Activated CD4-positive, alpha-beta T cell treated with anti-CD3 and anti-CD28 coated beads, Interleukin-2, Interleukin-6, amounts not matched to agents 100 ng/mL and 50 ng/mL, durations not matched to agents 16 hours and 8 hours (primary cell): Measurements from ENCODE around the gene PWWP2A.

Experiments used
- DNase-seq: peaks from one replicate; pipeline ENCODE4 v3.0.0-alpha.2; 2020

Gene PWWP2A

DNA sequence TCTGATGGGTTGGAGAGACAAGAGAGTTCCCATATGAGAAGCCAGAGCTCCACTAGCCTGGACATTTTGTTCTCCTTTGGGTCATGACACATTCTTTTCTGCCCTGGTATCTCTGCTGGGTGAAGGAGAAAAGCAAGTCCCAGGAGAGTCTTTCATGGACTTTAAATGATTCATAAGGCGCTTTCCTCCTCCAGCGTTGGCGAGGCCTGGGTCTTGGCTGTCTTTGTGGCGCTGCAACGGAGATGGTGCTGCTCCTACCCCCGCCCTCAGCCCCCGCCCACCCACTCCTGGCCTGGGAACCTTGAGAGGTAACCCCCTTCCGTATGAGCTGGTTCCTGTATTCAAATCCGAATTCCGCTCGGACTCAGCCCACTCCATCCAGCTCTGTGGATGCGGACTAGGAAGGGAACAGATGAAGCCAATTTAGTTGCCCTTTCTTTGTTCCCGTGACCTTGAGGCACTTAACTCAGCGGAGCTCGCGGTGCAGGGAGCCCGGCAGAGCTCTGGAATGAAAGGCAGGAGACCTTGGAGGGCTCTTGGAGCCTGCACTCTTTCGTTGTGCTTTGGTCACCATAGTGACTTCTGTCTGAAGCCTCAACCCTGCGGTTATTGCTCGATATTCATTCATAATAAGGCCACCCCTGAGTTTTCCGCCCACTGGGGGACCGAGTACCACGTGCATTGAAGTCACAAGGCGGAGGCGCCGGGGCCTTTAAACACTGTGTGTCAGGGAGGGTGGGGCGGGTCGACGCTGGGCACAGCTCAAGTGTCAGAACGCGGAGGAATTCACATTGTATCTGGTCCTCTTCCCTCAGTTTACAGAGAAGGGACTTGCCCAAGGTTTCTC lies 14.0 kb upstream of the PWWP2A start:
- DNase-seq: no peak

DNA sequence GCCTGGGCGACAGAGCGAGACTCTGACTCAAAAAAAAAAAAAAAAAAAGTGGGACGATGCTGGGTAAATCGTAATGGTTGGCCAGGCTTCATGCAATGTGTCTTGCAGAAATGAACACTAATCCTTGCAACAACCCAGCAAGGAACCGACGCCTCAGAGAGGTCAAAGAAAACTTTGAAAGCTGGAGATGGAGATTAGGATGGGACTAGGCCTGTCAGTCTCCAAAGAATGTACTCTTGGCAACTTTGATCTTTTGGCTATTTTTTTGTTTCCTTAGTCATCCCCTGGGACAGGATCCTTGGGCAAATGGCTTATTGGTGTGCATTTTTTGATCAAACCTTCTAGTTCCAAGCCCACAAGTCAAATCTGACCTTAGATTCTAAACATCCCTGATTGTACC lies 10.6 kb upstream of the PWWP2A start:
- DNase-seq: no peak

DNA sequence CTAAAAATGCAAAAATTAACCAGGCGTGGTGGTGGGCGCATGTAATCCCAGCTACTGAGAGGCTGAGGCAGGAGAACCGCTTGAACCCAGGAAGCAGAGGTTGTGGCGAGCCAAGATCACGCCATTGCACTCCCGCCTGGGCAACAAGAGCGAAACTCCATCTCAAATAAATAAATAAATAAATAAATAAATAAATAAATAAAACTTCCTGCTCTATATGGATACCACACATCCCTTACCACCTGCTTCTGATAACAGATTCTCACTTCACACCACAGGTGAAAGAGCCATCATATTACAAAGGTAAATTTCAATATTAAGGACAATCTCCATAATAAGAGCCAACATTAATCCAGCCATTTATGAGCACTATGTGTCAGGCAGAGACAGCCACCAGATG lies 9.4 kb upstream of the PWWP2A start:
- no peak for DNase-seq

DNA sequence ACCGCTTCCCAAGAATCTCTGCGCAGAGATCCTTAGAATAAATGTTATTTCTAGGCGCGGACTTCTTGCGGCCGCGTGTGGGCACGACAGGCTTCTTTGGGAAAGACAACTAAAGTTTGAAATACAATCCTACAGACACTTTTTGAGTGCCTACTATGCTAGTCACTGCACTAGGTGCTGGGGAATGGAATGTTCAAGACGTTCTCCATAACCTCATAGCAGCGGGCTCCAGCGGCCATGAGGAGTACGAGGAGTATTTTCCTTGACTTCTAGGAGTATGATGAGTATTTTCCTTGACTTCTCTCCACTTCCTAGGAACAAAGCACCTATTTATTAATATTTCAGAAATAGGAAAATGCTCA lies 636 bp upstream of the PWWP2A start:
- no peak for DNase-seq

DNA sequence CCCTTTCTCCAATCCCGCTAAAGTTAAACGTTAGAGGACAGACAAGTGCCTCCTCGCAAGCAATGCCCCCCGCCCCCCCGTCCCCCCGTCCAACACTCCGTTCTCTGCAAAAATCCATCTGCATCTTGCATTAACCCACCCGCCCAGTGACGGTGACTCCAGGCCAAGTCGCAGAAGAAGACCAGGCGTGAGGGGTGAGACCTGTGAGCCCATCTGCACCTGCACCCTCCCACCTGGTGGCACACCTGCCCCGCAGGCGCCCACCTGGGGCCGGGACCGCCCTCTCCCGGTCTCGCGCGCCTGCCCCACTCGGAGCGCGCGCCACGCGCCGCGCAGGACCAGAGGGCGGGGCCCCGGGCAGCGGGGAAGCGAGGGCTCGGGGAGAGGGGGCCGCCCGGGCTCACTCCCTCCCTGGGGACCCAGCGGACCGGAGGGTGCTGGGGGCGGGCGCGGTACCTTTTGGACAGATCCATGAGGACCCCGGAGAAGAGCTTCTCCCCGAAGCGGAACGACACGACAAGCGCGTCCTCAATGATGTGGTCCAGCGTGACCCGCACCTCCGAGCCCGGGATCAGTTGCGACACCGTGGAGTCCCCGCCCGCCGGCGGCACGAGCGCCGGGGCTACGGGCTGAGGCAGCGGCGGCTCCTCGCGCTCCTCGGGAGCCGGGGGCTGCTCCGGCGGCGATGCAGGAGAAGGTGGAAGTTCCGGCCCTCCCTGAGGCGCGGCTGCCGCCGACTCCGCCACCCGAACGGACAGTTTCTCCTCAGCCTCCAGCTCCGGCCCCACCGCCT lies 705 bp downstream of the PWWP2A start:
- DNase-seq: peak; percentile 46

DNA sequence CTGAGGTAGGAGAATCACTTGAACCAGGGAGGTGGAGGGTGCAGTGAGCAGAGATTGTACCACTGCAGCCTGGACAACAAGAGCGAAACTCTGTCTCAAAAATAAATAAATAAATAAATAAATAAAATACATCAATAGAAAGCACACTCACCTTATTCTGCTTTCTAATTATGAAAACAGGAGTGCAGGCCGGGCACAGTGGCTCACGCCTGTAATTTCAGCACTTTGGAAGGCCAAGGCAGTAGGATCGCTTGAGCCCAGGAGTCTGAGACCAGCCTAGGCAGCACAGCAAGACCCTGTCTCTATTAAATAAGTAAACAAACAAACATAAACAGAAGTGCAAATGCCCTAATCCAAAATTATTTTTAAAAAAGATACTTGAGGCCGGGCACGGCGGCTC lies 2.3 kb downstream of the PWWP2A start:
- DNase-seq: no peak

DNA sequence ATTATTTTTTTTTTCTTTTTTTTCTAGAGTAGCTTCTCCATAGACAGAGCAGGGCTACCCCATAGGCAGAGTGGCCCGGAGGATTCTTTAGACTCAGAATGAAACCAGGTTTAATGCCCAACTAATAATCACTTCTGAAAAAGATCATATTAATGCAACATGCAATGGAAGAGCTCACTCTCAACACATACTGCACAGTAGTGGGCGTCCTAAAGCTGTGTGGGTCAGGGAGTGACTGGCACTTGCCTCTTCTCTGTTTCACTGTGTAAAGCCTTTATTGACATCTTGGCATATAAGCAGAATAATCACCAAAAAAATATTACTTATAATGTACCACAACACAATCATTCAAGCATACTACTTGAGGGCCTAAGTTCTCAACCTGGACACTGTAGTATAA lies 11.1 kb downstream of the PWWP2A start:
- DNase-seq: no peak

DNA sequence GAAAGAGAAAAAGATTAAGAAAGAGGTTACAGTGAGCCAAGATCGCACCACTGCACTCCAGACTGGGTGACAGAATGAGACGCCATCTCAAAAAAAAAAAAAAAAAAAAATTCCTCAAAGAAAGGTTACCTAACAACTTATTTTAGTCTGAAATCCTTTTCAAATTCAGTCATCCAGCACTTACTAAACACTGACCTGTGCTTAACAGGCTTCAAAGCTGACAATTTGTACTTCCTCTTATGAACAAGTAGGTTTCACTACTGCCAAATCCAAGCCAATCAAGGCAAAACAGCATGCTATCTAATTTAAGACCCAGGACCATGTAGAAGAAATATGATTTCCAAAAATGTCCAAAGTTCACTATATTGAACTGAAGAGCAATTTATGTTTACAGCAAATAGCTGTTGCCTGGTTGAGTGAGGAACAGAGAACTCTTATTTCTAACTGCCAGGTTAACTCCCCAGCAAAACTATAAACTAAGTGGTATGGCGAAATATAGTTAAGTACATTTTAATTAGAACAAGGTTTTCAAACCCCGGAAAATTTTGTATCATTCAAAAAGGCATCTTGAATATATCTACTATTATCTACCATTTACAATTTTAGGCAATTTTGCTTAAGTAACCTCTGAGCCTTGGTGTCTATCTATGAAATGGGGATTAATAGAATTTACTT lies 13.4 kb downstream of the PWWP2A start:
- DNase-seq: no peak

DNA sequence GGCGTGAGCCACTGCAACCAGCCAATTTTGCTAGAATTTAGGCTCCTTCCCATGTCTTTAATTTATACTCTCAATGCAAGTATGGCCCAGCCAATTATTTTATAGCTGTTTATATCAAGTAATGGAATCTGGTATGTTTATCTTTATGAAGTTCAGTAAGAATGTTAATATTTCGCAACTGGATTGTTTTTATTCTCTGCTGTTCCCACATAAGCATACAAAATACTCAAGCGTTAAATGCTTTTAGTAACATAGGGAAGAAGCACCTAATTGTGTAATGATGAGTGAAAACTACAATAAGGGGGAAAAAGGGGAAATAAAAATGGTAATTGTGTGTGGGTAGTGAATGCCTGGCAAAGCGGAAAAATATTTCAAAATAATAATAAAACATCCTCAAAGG lies 21.3 kb downstream of the PWWP2A start:
- DNase-seq: no peak

DNA sequence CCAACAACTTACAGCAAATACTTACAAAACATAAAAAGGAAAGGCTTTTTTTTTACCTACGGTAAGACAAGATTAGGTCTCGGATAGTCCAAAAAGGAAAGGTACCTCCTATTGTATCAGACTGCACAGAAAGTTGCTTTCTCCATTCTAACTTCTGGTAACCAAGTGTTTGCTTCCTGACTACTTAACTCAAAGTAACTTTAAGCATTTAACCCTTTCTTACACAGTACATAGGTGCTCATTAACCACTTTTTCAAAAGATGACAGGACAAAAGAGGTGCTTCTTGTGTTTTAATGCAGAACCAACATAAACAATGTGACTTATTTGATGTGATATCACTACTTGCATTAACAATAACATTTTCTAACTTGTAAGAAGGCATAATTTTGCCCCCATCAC lies 23.1 kb downstream of the PWWP2A start:
- DNase-seq: no peak

DNA sequence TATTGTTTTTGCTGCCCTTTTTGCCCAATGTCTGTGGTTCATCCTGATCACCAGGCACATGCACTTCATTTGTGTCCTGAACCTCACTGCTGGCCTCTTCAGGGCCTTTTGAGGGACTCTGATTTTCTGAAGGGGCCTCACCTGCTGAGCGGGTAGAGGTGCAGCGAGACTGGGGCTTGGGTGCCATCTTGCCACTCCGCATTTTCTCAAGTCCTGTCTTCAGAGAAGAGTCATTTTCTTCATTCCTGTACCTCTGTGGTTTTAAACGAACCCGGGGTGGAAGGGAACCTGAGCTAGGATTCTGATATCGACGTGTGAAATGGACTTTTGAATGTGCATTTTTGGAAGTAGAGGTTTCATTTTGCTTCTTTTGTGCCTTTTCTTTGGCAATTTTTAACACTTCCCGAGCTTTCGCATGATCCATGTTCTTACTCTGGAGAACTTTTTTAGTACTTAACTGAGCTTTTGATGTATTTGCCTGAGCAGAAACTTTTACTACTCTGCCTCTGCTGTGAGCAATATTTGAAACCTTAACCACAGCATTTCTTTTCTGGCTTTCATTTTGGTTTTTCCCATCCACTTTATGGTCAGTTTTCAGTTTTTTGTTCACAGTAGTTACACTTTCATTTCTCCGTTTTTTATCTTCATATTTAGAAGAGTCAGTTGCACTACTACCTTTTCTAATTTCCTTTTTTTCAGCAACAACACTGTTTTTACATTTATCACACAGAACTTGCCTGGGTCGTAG lies 26.1 kb downstream of the PWWP2A start:
- DNase-seq: peak; percentile 10

DNA sequence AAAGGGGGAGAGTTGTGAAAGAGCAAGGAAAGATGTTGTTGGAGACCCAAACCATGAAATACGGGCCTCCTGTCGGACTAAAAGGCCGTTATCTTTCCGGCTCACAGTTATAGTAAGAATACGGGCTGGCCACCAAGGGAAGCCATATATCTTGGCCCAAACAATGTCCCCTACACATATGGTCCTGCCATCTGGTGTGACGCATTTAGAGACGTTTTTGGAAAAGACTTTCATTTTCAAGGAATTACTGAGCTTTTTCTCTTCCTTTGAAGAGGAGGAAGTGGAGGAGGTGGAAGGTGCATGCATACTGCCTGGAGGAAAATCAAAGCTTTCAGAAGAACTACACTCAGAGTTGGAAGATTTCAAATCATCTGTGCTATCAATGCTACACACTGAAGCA lies 26.7 kb downstream of the PWWP2A start:
- DNase-seq: no peak

DNA sequence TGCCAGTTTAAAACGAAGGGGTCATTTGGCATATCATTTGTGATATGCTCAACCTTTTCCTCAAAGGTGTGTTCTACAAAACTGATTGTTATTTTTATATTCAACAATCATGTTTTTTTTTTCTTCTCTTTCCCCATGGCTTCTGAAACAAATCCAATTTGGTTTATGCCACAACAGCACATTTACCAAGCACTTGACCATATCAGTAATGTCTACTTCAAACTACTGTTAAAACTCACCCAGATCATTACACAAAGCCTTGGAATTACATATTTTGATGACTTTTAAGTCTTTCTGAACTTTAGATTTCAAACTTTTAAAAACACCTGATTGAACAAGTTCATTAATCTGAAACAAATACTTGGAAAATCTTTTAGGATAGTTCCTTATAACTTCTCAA lies 29.2 kb downstream of the PWWP2A start:
- DNase-seq: no peak

DNA sequence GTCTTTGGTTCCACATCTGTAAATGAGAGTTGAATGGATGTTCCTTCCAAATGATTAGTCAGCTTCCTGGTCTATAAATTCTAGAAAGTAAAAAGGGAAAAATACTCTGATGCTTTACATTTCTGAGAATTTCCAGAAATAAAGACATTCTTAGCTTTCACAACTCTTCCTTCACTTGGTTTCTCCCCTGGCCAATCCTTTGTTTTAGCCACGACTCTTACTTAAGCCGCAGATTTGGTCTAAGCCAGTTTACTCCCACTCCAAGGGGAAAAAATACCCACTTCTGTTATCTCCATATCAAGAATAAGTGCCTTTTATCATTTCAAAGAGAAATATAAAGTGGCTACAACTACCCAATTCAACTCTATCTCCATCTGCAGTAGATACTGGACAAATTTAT lies 29.7 kb downstream of the PWWP2A start:
- DNase-seq: no peak

DNA sequence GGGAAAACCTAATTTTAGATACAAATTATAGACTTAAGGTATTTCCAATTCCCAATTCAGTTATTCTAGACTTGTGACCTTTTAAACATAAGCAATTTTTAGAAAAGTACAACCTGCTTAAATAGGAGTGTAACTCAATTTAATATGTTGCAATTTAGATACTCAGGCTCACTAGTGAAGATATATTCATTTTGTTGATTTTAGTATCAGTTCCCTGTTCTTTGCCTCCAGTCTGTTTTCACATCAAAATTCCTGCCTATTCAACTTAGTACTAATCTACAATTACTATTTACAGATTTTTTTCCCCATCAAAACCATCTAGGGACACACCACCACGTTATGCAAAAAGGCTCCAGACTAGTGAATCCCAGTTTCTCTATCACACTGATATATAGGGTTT lies 30.4 kb downstream of the PWWP2A start:
- no peak for DNase-seq

DNA sequence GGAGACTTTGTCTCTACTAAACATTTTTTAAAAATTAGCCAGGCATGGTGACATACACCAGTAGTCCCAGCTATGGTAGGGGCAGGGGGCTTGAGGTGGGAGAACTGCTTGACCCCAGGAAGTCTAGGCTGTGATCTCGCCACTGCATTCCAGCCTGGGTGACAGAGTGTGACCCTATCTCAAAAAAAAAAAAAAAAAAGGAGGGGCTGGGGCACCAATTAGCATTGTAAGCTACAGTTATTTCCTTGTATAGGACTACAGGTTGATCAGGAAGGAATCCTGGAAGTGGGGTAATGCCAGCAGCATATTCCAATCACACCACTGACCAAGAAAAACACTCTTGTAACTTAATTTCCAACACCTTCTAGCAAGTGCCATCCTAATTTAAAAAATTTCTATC lies 32.1 kb downstream of the PWWP2A start:
- DNase-seq: no peak

DNA sequence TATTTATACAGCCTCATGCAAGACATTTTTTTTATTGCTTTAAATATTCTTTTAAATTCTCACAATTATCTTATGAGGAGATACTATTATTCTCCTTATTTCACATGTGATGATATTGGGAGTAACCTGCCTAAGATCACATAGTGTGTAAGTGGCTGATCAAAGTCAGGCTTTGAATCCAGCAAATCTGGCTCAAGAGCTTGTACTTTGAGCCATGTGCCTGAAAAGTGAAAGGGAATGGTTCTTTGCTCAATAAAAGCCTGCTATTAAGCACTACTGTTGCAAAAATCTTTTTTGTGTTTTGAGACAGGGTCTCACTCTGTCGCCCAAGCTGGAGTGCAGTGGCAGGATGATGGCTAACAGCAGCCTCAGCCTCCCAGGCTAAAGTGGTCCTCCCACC lies 35.1 kb downstream of the PWWP2A start:
- DNase-seq: no peak

DNA sequence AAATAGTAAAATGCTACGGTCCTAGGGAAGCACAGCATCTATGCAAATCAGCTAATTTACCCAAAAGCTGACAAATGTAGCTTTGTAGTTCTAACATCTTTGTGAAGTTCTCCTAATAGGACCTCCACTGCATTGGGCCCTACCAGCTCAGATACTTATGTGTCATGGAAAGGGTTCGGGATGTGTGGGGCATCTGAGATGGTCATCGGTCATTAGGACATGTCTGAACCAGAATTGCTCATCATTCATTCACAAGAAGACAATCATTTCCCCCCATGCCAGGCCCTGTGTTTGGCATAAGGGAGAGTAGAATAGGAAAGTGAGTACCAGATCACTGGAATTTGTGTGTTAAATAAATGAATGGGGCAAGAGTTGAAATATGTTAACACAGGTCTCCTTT lies 35.7 kb downstream of the PWWP2A start:
- no peak for DNase-seq

DNA sequence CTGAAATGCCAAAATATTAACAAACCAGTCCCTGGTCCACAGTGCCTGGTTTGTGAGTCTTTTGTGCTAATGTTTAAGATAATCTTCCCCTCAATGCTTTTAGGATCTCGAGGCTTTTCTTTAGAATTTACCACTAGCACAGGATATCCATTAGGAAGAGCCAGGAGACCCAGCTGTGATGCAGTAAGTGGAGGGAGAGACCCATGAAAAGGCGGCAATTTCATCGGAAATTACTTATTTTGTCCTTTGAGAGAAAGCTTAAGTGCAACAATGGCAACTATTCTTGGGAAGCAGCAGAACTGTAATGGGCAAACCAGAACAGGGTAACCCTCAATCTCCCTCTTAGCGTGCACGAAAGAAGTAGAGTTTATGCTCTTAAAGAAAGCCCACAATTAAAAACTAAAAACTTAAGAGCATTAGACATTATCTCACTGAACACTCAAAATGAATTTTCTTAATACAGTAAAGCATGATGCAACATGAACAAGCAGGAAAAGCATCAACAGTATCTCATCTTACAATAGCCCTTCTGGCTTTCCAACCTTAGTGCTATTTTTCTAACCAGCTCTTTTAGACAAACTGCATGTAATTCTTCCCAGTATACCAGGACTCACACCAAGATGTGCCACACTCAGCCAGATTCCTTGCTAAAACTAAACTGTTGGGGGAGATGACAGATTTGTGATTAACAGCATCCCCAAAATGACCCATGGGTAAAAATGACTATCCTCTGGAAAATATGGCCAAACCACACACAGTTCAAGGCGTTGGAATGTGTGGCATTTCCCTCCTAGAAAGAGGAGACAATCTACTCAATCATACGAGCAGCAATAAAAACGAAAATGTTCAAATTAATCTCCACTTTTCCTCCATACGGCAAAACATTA lies 36.4 kb downstream of the PWWP2A start:
- no peak for DNase-seq

DNA sequence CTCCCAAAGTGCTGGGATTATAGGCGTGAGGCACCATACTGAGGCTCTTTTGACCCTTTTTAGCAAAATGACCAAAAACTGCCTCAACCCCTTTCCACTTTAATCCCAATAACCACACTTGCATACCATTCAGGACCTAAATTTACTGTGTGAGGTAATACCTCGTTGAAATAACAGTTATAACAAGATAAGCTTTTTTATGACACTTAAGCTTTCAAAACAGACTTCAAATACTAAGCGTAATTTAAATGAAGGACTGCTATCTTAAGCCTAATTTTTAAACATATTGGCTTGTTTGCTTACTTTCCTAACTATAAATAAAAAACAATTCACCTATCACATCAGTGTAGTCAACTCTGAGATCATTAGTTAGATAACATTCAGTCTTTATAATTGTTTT lies 37.8 kb downstream of the PWWP2A start:
- DNase-seq: no peak

DNA sequence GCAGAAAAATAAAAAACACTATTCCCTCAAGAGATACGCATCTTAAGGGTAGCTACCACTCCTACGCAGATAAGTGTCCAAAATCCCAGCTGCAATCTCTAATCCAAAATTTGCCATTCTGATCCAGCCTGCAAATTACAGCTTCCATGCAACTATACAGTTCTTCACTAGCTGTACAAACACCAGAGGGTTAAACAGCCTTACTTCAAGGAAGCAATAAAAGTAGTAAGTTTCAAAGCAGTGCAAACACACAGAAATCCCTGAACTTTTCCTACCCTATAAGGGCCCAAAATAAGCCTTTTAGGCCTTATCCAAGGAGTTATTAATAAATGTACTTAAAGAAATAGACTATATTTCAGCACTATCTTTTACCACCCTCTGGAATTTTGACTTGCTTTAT lies 39.5 kb downstream of the PWWP2A start:
- DNase-seq: no peak

DNA sequence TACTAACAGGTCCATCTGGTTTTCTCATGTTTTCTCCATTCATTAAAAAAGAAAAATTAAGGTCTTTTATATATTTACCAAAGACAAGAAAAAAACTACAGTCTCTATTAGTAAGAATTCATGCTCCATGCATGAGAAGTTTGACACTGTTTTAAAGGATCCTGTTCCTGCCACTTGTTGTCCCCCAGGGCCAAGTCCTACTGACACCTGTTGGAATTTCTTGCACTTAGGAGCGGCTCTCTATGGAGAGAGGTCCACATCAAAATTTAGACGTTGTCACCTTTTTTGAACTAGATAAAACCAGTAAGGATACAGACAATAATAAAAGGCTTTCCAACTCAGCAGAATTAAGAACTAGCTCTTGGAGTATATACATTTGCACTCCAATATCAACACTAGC lies 42.3 kb downstream of the PWWP2A start:
- DNase-seq: no peak
